Vagina (tissue), 2 donors: Measurements from ENCODE around the gene SLC35B2. TPM values are rescaled to one million over a fixed set of nuclear protein-coding genes. Genes with fewer than 3 reads are reported as not detected.

ENCODE experiments used
- DNase-seq, 2 donors: peaks; one replicate each; pipeline ENCODE4 v3.0.0-alpha.2; 2017; ENCODE audit errors: extremely low spot score in 2 of 2
- H3K27ac ChIP-seq: fragments of 200-600 bp; sonication (generic); one replicate; pipeline ENCODE4 v1.5.1; 2019
- H3K27me3 ChIP-seq: fragments of 200-600 bp; sonication (generic); one replicate; pipeline ENCODE4 v1.5.1; 2019
- H3K36me3 ChIP-seq, 2 donors: fragments of 200-600 bp; sonication (generic); one replicate each; pipeline ENCODE4 v1.5.1; 2017 to 2019
- H3K4me1 ChIP-seq: fragments of 200-600 bp; sonication (generic); one replicate; pipeline ENCODE4 v1.5.1; 2019
- H3K4me3 ChIP-seq, 2 donors: fragments of 200-600 bp; sonication (generic); 1 replicate in 1 of 2; 2 replicates in 1 of 2; pipeline ENCODE4 v1.5.1; 2016 to 2019
- H3K9me3 ChIP-seq: fragments of 200-600 bp; sonication (generic); one replicate; pipeline ENCODE4 v1.5.1; 2019
- CTCF ChIP-seq, 3 experiments: fragments of 450-650 bp in 2 of 3; fragments of 200-600 bp in 1 of 3; sonication (generic) in 1 of 3; IDR thresholded peaks; one replicate each; pipeline ENCODE4 v1.5.1; 2017 to 2019; ENCODE audit warnings: antibody characterized with exemption in 3 of 3, mild to moderate bottlenecking in 2 of 3, moderate library complexity in 2 of 3
- POLR2A ChIP-seq, 2 donors: fragments of 450-650 bp; IDR thresholded peaks; one replicate each; pipeline ENCODE4 v1.6.1; 2017; ENCODE audit warnings: antibody characterized with exemption in 2 of 2, mild to moderate bottlenecking in 2 of 2, moderate library complexity in 2 of 2
- POLR2AphosphoS5 ChIP-seq, 2 donors: sonication (generic); formaldehyde crosslinking; IDR thresholded peaks; one replicate each; pipeline ENCODE4 v1.9.0; 2017; ENCODE audit warnings: antibody characterized with exemption in 2 of 2, mild to moderate bottlenecking in 2 of 2, low read depth in 1 of 2; ENCODE audit not compliant: insufficient read depth in 1 of 2
- intact Hi-C: fragments of 100-400 bp; cut with DNase I; formaldehyde crosslinking; loops from one replicate; pipeline ENCODE4 v1.15.1; 2023
- total RNA-seq: library from RNA; depleted of rRNA; stranded (reverse); fragments of >200 nt; gene quantifications from one replicate; pipeline ENCODE4 v1.2.3, GENCODE V29; 2016

The SLC35B2 gene
- total RNA-seq, 1 donor from 2014 or later = 19.6 TPM

- Histone ChIP-seq H3K27ac (no peak overlapping the region), H3K4me3 (no peak overlapping the region), H3K4me1 (peaks cover 10% of the 10 kb centered on the region), H3K36me3 (no peaks in the 10 kb centered on the region), H3K27me3 (peaks cover 8% of the 10 kb centered on the region), H3K9me3 (no peaks in the 10 kb centered on the region)
- no peak for TF ChIP-seq POLR2AphosphoS5 (IDR thresholded peaks at IDR 0.05; ENCODE audit: insufficient read depth in 1 of 2, low read depth in 1 of 2)
- no peak for TF ChIP-seq POLR2A (IDR thresholded peaks at IDR 0.05)
- no peak for TF ChIP-seq CTCF (IDR thresholded peaks at IDR 0.05)
- intact Hi-C loops = no loop called here
- DNase-seq = no peak
Measured at GRCh38 chr6:44272999-44273566, 15.8 kb upstream of the SLC35B2 start.

DNA sequence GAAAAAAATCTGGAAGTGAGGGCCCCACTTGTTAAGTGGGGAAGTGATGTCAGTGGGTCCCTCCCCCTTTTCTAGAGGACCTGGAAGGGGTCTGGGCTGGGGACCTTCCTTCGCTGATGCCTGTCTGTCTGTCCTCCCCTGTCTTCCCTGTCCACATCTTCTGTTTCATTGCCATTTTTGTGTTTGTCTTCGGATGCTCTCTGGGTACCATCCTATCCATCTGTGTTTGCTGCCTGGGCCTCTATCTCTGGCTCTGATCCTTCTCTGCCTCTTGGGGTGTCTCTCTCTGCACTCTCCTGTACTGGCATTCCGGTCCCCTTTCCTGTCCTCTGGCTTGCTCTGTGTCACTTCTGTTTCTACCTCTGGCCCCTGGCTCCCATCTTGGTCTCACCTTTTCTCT, 15.2 kb upstream of the SLC35B2 start:
- H3K27me3 ChIP-seq = peaks cover 8% of the 10 kb centered on the region
- H3K4me1 ChIP-seq = peaks cover 10% of the 10 kb centered on the region
- no peak overlapping the region for H3K4me3 ChIP-seq
- H3K9me3 ChIP-seq = no peaks in the 10 kb centered on the region
- DNase-seq = no peak
- intact Hi-C loops = no loop called here
- TF ChIP-seq POLR2A (IDR thresholded peaks at IDR 0.05) = no peak
- TF ChIP-seq POLR2AphosphoS5 (IDR thresholded peaks at IDR 0.05; ENCODE audit: insufficient read depth in 1 of 2, low read depth in 1 of 2) = no peak
- TF ChIP-seq CTCF (IDR thresholded peaks at IDR 0.05) = no peak
- H3K36me3 ChIP-seq = no peaks in the 10 kb centered on the region
- H3K27ac ChIP-seq = no peak overlapping the region

- peaks cover 8% of the 10 kb centered on the region for H3K27me3 ChIP-seq
Measured at GRCh38 chr6:44271914-44272313, 14.6 kb upstream of the SLC35B2 start.

DNA sequence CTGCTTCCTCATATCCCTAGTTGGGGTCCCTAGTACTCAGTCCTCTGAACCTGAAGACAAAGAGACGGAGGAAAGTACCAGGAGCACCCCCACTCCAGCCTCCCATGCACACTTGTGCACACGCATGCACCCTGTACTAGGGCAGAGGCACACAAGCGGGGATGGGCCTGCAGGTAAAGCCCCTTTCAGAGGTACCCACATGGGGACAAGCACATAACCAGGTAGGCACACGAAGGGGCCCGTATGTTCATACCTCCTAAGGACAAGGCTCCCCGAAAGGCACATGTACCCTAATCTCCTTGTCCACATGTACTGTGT, 14.0 kb upstream of the SLC35B2 start:
- no peak overlapping the region for H3K27ac ChIP-seq
- intact Hi-C loops = no loop called here
- H3K4me3 ChIP-seq = no peak overlapping the region
- no peaks in the 10 kb centered on the region for H3K36me3 ChIP-seq
- no peak for DNase-seq
- no peak for TF ChIP-seq POLR2AphosphoS5 (IDR thresholded peaks at IDR 0.05; ENCODE audit: insufficient read depth in 1 of 2, low read depth in 1 of 2)
- TF ChIP-seq POLR2A (IDR thresholded peaks at IDR 0.05) = no peak
- no peak for TF ChIP-seq CTCF (IDR thresholded peaks at IDR 0.05)
- peaks cover 9% of the 10 kb centered on the region for H3K4me1 ChIP-seq
- H3K27me3 ChIP-seq = peaks cover 8% of the 10 kb centered on the region
- H3K9me3 ChIP-seq = no peaks in the 10 kb centered on the region

More at GRCh38 chr6:44271914-44272313, 14.6 kb upstream of the SLC35B2 start:
- DNase-seq = no peak
- Histone ChIP-seq H3K36me3 (no peaks in the 10 kb centered on the region), H3K9me3 (no peaks in the 10 kb centered on the region), H3K4me1 (peaks cover 10% of the 10 kb centered on the region), H3K4me3 (no peak overlapping the region), H3K27ac (no peak overlapping the region)
- intact Hi-C loops = no loop called here
- TF ChIP-seq CTCF (IDR thresholded peaks at IDR 0.05) = no peak
- no peak for TF ChIP-seq POLR2A (IDR thresholded peaks at IDR 0.05)
- TF ChIP-seq POLR2AphosphoS5 (IDR thresholded peaks at IDR 0.05; ENCODE audit: insufficient read depth in 1 of 2, low read depth in 1 of 2) = no peak

GRCh38 chr6:44270526-44271405, 13.4 kb upstream of the SLC35B2 start:
- TF ChIP-seq CTCF (IDR thresholded peaks at IDR 0.05) = no peak
- peaks cover 5% of the 10 kb centered on the region for H3K4me1 ChIP-seq
- intact Hi-C loops = no loop called here
- peaks cover 8% of the 10 kb centered on the region for H3K27me3 ChIP-seq
- no peaks in the 10 kb centered on the region for H3K36me3 ChIP-seq
- H3K9me3 ChIP-seq = no peaks in the 10 kb centered on the region
- peak overlapping the region; percentile 35 to 51 for H3K4me3 ChIP-seq
- no peak for DNase-seq
- H3K27ac ChIP-seq = no peak overlapping the region
